BE2C (cell line): ENCODE results near the gene MASP1.
A peak's percentile ranks its signal among the peaks of the same experiment; 100 is the strongest.

Source experiments
- DNase-seq: peaks from one replicate; pipeline ENCODE4 v3.0.0-alpha.2; 2020
- H3K27me3 ChIP-seq: fragments of 250-450 bp; sonication (Bioruptor Pico); 2 replicates; pipeline ENCODE4 v1.5.1; 2020; ENCODE audit warnings: mild to moderate bottlenecking
- H3K36me3 ChIP-seq: fragments of 250-450 bp; sonication (Bioruptor Pico); 2 replicates; pipeline ENCODE4 v1.5.1; 2020; ENCODE audit warnings: mild to moderate bottlenecking
- H3K4me1 ChIP-seq: fragments of 250-450 bp; sonication (Bioruptor Pico); 2 replicates; pipeline ENCODE4 v1.5.1; 2020
- H3K4me3 ChIP-seq: 2 replicates; pipeline ENCODE4 v1.5.1; 2011; ENCODE audit warnings: low read depth, low read length
- H3K9me3 ChIP-seq: fragments of 250-450 bp; sonication (Bioruptor Pico); 2 replicates; pipeline ENCODE4 v1.5.1; 2020
- TF ChIP-seq, protein P1 (sequence below): IDR thresholded peaks from 2 replicates; pipeline ENCODE4 v1.5.1; 2012; ENCODE audit warnings: mild to moderate bottlenecking, low read depth, low read length

The MASP1 gene

DNA sequence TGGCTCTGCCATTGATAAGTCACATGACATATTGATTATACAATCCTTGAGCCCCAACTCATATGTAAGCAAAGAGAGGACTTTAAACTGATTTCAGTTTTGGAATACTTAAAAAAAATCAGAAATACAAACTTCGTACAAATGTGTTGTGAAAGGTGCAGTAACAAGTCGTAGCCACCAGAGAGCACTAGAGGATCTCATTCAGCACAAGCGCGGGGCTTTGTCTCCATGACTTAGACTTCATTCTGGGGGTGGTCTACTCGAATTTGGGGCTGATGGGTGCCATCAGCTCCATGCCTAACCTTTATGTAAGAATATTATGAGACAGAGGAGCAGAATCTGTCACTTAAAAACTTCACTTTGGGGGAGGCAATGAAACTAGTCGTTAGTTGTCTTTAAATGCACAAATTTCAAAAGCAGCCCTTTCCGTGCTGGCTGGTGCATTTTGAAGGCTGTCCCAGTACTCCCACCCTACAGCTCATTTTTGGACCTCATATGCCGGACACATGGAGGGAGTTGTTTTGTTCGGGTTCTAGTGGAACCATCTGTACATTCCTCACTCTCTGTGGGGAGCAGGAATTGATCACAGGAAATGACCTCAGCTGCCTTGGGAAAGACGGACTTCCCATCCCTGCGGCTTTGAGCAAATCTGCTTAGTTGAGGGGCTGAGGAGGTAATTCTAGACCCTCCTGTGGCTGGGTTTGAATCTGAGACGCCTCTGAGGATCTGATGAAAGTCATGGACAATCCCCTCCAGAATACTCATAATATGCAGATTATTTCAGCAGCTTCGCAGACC lies 27.5 kb upstream of the MASP1 start:
- peak overlapping the region; percentile 40 for H3K4me3 ChIP-seq
- DNase-seq, result peak; percentile 46
- H3K9me3 ChIP-seq, result no peaks in the 10 kb centered on the region
- TF ChIP-seq, protein P1, sequence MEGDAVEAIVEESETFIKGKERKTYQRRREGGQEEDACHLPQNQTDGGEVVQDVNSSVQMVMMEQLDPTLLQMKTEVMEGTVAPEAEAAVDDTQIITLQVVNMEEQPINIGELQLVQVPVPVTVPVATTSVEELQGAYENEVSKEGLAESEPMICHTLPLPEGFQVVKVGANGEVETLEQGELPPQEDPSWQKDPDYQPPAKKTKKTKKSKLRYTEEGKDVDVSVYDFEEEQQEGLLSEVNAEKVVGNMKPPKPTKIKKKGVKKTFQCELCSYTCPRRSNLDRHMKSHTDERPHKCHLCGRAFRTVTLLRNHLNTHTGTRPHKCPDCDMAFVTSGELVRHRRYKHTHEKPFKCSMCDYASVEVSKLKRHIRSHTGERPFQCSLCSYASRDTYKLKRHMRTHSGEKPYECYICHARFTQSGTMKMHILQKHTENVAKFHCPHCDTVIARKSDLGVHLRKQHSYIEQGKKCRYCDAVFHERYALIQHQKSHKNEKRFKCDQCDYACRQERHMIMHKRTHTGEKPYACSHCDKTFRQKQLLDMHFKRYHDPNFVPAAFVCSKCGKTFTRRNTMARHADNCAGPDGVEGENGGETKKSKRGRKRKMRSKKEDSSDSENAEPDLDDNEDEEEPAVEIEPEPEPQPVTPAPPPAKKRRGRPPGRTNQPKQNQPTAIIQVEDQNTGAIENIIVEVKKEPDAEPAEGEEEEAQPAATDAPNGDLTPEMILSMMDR, result peak; percentile 89
- no peaks in the 10 kb centered on the region for H3K4me1 ChIP-seq
- H3K27me3 ChIP-seq, result peaks cover 31% of the 10 kb centered on the region
- H3K36me3 ChIP-seq, result no peaks in the 10 kb centered on the region

DNA sequence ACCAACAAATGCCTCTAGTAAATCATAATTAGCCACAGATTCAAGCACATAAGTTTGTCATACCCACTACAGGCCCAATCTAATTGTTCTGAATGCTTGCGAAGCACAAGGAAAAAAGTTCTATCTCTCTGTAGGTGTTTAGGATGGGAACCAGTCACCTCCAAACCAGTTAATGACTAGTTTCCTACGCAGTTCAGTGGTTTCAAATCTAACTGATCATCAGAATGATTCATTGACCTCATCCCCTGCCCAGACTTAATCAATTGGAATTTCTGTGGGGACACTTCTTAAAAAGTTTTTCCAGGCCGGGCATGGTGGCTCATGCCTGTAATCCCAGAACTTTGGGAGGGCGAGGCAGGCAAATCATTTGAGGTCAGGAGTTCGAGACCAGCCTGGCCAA lies 24.3 kb upstream of the MASP1 start:
- H3K9me3 ChIP-seq, result no peaks in the 10 kb centered on the region
- no peaks in the 10 kb centered on the region for H3K4me1 ChIP-seq
- no peak overlapping the region for H3K4me3 ChIP-seq
- H3K27me3 ChIP-seq, result peaks cover 31% of the 10 kb centered on the region
- no peak for DNase-seq
- no peaks in the 10 kb centered on the region for H3K36me3 ChIP-seq
- TF ChIP-seq, protein P1, result no peak

DNA sequence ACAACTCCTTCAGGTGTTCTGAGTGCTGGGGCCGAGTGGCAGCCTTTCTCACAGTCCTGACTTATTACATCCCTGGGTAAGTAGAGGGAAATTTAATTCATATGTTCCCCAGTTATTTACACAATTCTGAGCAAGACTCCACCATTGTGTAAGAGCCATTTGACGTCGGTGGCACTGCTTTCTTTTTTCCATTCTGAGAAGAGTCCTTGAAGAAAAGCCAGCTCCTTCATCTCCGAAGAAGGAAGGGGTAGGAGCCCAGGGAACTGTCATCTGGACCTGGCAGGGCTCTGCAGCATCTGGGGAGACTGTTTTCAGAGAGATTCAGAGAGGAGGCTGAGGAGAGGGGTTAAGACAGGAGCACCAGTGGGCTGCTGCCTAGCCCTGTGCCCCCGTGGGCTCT lies 22.6 kb upstream of the MASP1 start:
- Histone ChIP-seq H3K4me3 (no peak overlapping the region), H3K27me3 (peaks cover 34% of the 10 kb centered on the region)

DNA sequence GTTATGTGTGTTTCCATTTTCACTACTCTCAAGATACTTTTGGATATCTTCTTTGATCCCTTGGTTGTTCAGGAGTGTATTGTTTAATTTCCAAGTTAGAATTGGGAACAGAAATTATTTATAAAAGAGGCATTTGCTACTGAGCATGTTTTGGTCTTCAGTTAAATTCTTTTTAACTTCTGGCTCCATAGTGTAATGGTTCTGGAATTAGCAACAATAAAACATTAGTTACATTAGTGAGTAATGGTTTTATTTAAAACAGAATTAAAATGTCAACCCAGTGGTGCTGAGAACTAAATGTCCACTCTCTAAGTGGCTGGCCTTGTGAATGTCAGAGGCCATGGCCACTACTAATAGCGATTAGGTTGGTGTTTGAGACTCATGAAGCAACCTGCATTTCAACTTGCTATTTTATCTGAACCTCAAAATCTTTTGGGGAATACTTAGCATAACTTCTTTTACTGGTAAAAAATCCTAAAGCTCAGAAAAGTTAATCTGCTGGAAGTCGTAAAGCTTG lies 19.5 kb upstream of the MASP1 start:
- H3K36me3 ChIP-seq, result no peaks in the 10 kb centered on the region
- H3K27me3 ChIP-seq, result peaks cover 27% of the 10 kb centered on the region
- no peaks in the 10 kb centered on the region for H3K4me1 ChIP-seq
- no peak overlapping the region for H3K4me3 ChIP-seq
- no peaks in the 10 kb centered on the region for H3K9me3 ChIP-seq
- DNase-seq, result no peak
- TF ChIP-seq, protein P1, result no peak

More for the DNA sequence above, 22.6 kb upstream of the MASP1 start:
- no peak for DNase-seq
- Histone ChIP-seq H3K36me3 (no peaks in the 10 kb centered on the region), H3K4me1 (no peaks in the 10 kb centered on the region), H3K9me3 (no peaks in the 10 kb centered on the region)
- TF ChIP-seq, protein P1, result no peak

DNA sequence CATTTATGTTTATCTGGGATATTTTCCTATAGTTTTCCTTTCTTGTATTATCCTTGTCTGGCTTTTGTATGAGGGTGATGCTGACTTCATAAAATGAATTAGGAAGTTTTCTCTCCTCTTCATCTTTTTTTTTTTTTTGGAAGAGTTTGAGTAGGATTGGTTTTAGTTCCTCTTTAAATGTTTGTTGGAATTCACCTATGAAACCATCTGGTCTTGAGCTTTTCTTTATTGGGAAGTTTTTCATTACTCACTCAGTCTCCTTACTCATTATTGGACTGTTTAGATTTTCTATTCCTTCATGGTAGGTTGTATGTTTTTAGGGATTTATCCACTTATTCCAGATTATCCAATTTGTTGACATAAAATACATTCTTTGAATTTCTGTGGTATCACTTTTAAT lies 18.7 kb upstream of the MASP1 start:
- no peaks in the 10 kb centered on the region for H3K36me3 ChIP-seq
- H3K9me3 ChIP-seq, result no peaks in the 10 kb centered on the region
- H3K4me1 ChIP-seq, result no peaks in the 10 kb centered on the region
- DNase-seq, result no peak
- H3K27me3 ChIP-seq, result peaks cover 21% of the 10 kb centered on the region
- H3K4me3 ChIP-seq, result no peak overlapping the region
- TF ChIP-seq, protein P1, result no peak

DNA sequence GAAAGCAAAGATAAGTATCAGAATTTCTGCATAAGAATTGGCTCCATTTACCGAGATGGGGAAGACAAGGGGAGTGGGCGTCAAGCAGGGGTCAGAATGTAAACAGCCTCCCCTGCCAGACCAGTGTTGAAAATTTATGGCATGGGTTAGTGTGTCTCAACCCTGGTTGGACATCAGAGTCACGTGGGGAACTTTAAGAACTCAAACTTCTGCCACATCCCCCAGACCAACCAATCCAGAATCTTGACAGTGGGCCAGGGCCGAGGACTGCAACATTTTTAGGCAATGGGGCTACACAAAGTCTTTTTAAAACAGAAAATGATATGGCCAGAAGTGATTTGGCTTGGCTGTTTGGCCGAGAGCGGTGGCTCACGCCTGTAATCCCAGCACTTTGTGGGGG lies 14.3 kb upstream of the MASP1 start:
- TF ChIP-seq, protein P1, result no peak
- Histone ChIP-seq H3K27me3 (peaks cover 14% of the 10 kb centered on the region), H3K4me1 (no peaks in the 10 kb centered on the region), H3K4me3 (no peak overlapping the region), H3K36me3 (no peaks in the 10 kb centered on the region), H3K9me3 (no peaks in the 10 kb centered on the region)
- DNase-seq, result no peak
